Mesendoderm (in vitro differentiated cells): ENCODE data around the gene LIFR.

Experiments
- DNase-seq: peaks from one replicate; pipeline ENCODE4 v3.0.0; 2013
- H2AK5ac ChIP-seq: 2 replicates; pipeline ENCODE4 v1.6.1; 2013; ENCODE audit warnings: low read length, inconsistent platforms
- H2BK120ac ChIP-seq: 2 replicates; pipeline ENCODE4 v1.6.1; 2013; ENCODE audit warnings: low read depth, mild to moderate bottlenecking, low read length, moderate library complexity, mixed read lengths
- H2BK15ac ChIP-seq: replicated peaks from 2 replicates; pipeline ENCODE4 v1.6.1; 2013; ENCODE audit warnings: low read depth, mild to moderate bottlenecking, moderate library complexity
- H2BK5ac ChIP-seq: 2 replicates; pipeline ENCODE4 v1.6.1; 2013; ENCODE audit warnings: low read length, inconsistent platforms
- H3K18ac ChIP-seq: 2 replicates; pipeline ENCODE4 v1.6.1; 2013; ENCODE audit warnings: mild to moderate bottlenecking, low read length, mixed read lengths
- H3K23ac ChIP-seq: one replicate; pipeline ENCODE4 v1.6.1; 2013; ENCODE audit warnings: low read length
- H3K27ac ChIP-seq: 2 replicates; pipeline ENCODE4 v1.5.1; 2013; ENCODE audit warnings: low read depth, mild to moderate bottlenecking, inconsistent platforms, low read length, moderate library complexity
- H3K27me3 ChIP-seq: 2 replicates; pipeline ENCODE4 v1.6.1; 2013; ENCODE audit warnings: low read length, control low read depth, mild to moderate bottlenecking, inconsistent platforms; ENCODE audit not compliant: insufficient read depth, poor library complexity
- H3K36me3 ChIP-seq: 2 replicates; pipeline ENCODE4 v1.6.1; 2013; ENCODE audit warnings: low read length, inconsistent platforms; ENCODE audit not compliant: control insufficient read depth, insufficient read depth
- H3K4ac ChIP-seq: one replicate; pipeline ENCODE4 v1.6.1; 2013; ENCODE audit warnings: low read depth, mild to moderate bottlenecking, low read length, moderate library complexity
- H3K4me1 ChIP-seq: 2 replicates; pipeline ENCODE4 v1.6.1; 2013; ENCODE audit warnings: low read depth, low read length, inconsistent platforms; ENCODE audit not compliant: control insufficient read depth
- H3K4me2 ChIP-seq: 2 replicates; pipeline ENCODE4 v1.6.1; 2013; ENCODE audit warnings: low read length
- H3K4me3 ChIP-seq: 2 replicates; pipeline ENCODE4 v1.5.1; 2013; ENCODE audit warnings: mild to moderate bottlenecking, low read length
- H3K56ac ChIP-seq: one replicate; pipeline ENCODE4 v1.6.1; 2013; ENCODE audit warnings: low read length
- H3K79me1 ChIP-seq: 2 replicates; pipeline ENCODE4 v1.6.1; 2013; ENCODE audit warnings: low read length, inconsistent platforms
- H3K79me2 ChIP-seq: 2 replicates; pipeline ENCODE4 v1.6.1; 2013; ENCODE audit warnings: mild to moderate bottlenecking, low read length; ENCODE audit not compliant: control insufficient read depth, insufficient read depth
- H3K9ac ChIP-seq: 2 replicates; pipeline ENCODE4 v1.6.1; 2013; ENCODE audit warnings: low read length, inconsistent platforms
- H4K5ac ChIP-seq: one replicate; pipeline ENCODE4 v1.6.1; 2013; ENCODE audit warnings: low read length
- H4K8ac ChIP-seq: one replicate; pipeline ENCODE4 v1.6.1; 2013; ENCODE audit warnings: low read depth, mild to moderate bottlenecking, control low read depth, low read length, moderate library complexity
- WGBS: extraction: QIAGEN DNeasy Blood & Tissue Kit; methylation state at CpG from one replicate; pipeline ENCODE4 v1.1.7; 2013; ENCODE audit warnings: low lambda C conversion rate, missing lambda C conversion rate; ENCODE audit not compliant: insufficient coverage; ENCODE audit errors: extremely low coverage; 5-methylcytosine and 5-hydroxymethylcytosine counted together

Gene LIFR

GRCh38 chr5:38596981-38597380, 40.5 kb upstream of the LIFR start:
- Histone ChIP-seq H3K4me3 (no peak overlapping the region), H3K27me3 (no peaks in the 10 kb centered on the region)
- DNase-seq = peak; percentile 82

GRCh38 chr5:38595132-38595745, 38.8 kb upstream of the LIFR start:
- no peaks in the 10 kb centered on the region for H3K79me1 ChIP-seq
- peak overlapping the region; percentile 15 for H3K27ac ChIP-seq
- H4K5ac ChIP-seq = no peak overlapping the region
- H3K23ac ChIP-seq = no peak overlapping the region
- no peaks in the 10 kb centered on the region for H3K79me2 ChIP-seq
- no peak overlapping the region for H3K4me2 ChIP-seq
- no CpG with 5 or more reads among the region's 5 CpGs for WGBS
- H3K56ac ChIP-seq = peak overlapping the region; percentile 17
- H3K18ac ChIP-seq = peak overlapping the region; percentile 39
- H3K4me3 ChIP-seq = no peak overlapping the region
- no peaks in the 10 kb centered on the region for H3K27me3 ChIP-seq
- H2AK5ac ChIP-seq = no peak overlapping the region
- no peaks in the 10 kb centered on the region for H3K36me3 ChIP-seq
- H3K9ac ChIP-seq = no peak overlapping the region
- peak; percentile 61 for DNase-seq
- no peak overlapping the region for H2BK120ac ChIP-seq
- no peak overlapping the region for H3K4ac ChIP-seq
- H4K8ac ChIP-seq = no peak overlapping the region
- peaks cover 15% of the 10 kb centered on the region for H3K4me1 ChIP-seq
- H2BK5ac ChIP-seq = peak overlapping the region; percentile 12
- H2BK15ac ChIP-seq = no peak overlapping the region

More at GRCh38 chr5:38596981-38597380, 40.5 kb upstream of the LIFR start:
- no CpG with 5 or more reads among the region's 2 CpGs for WGBS
- H3K9ac ChIP-seq = no peak overlapping the region
- H3K23ac ChIP-seq = no peak overlapping the region
- peaks cover 28% of the 10 kb centered on the region for H3K4me1 ChIP-seq
- H3K18ac ChIP-seq = peak overlapping the region; percentile 15
- H4K5ac ChIP-seq = no peak overlapping the region
- H3K79me2 ChIP-seq = no peaks in the 10 kb centered on the region
- no peak overlapping the region for H3K4ac ChIP-seq
- H2BK120ac ChIP-seq = no peak overlapping the region
- no peak overlapping the region for H2BK15ac ChIP-seq
- H2BK5ac ChIP-seq = peak overlapping the region; percentile 8
- no peaks in the 10 kb centered on the region for H3K36me3 ChIP-seq
- H3K4me2 ChIP-seq = no peak overlapping the region
- no peak overlapping the region for H2AK5ac ChIP-seq
- H3K79me1 ChIP-seq = no peaks in the 10 kb centered on the region
- peak overlapping the region; percentile 77 for H3K56ac ChIP-seq
- H3K27ac ChIP-seq = peak overlapping the region; percentile 38
- no peak overlapping the region for H4K8ac ChIP-seq

GRCh38 chr5:38593959-38594358, 37.5 kb upstream of the LIFR start:
- Histone ChIP-seq H3K4ac (no peak overlapping the region), H3K27me3 (no peaks in the 10 kb centered on the region), H3K23ac (no peak overlapping the region), H3K56ac (no peak overlapping the region), H4K8ac (no peak overlapping the region), H3K4me3 (no peak overlapping the region), H3K79me2 (no peaks in the 10 kb centered on the region), H3K36me3 (no peaks in the 10 kb centered on the region), H3K4me1 (peaks cover 12% of the 10 kb centered on the region), H2BK120ac (no peak overlapping the region), H3K79me1 (no peaks in the 10 kb centered on the region), H3K9ac (no peak overlapping the region), H2AK5ac (no peak overlapping the region), H4K5ac (no peak overlapping the region), H3K4me2 (no peak overlapping the region), H2BK15ac (no peak overlapping the region), H3K27ac (no peak overlapping the region), H3K18ac (no peak overlapping the region), H2BK5ac (no peak overlapping the region)
- no CpG with 5 or more reads among the region's 7 CpGs for WGBS
- no peak for DNase-seq

GRCh38 chr5:38591523-38591849, 35.0 kb upstream of the LIFR start:
- WGBS = no CpG with 5 or more reads among the region's 2 CpGs
- H3K56ac ChIP-seq = no peak overlapping the region

GRCh38 chr5:38590838-38591522, 34.5 kb upstream of the LIFR start:
- no peak overlapping the region for H3K9ac ChIP-seq
- H3K27ac ChIP-seq = no peak overlapping the region
- no peaks in the 10 kb centered on the region for H3K36me3 ChIP-seq
- H3K23ac ChIP-seq = no peak overlapping the region
- H2BK15ac ChIP-seq = no peak overlapping the region
- no peak overlapping the region for H2BK5ac ChIP-seq
- H4K8ac ChIP-seq = no peak overlapping the region
- no peaks in the 10 kb centered on the region for H3K79me1 ChIP-seq
- H3K27me3 ChIP-seq = no peaks in the 10 kb centered on the region
- H3K79me2 ChIP-seq = no peaks in the 10 kb centered on the region
- H4K5ac ChIP-seq = no peak overlapping the region
- no peak overlapping the region for H3K18ac ChIP-seq
- H2BK120ac ChIP-seq = no peak overlapping the region
- DNase-seq = no peak
- no peak overlapping the region for H2AK5ac ChIP-seq
- H3K4me2 ChIP-seq = no peak overlapping the region
- no peak overlapping the region for H3K56ac ChIP-seq
- no peak overlapping the region for H3K4me3 ChIP-seq
- no CpG with 5 or more reads among the region's 2 CpGs for WGBS
- peaks cover 1% of the 10 kb centered on the region for H3K4me1 ChIP-seq
- no peak overlapping the region for H3K4ac ChIP-seq

More at GRCh38 chr5:38591523-38591849, 35.0 kb upstream of the LIFR start:
- H3K18ac ChIP-seq = no peak overlapping the region
- H4K8ac ChIP-seq = no peak overlapping the region
- no peaks in the 10 kb centered on the region for H3K27me3 ChIP-seq
- H3K36me3 ChIP-seq = no peaks in the 10 kb centered on the region
- H3K4me1 ChIP-seq = peaks cover 4% of the 10 kb centered on the region
- H3K23ac ChIP-seq = no peak overlapping the region
- no peak overlapping the region for H2BK5ac ChIP-seq
- H3K4me3 ChIP-seq = no peak overlapping the region
- H3K27ac ChIP-seq = no peak overlapping the region
- no peak overlapping the region for H3K9ac ChIP-seq
- no peak for DNase-seq
- no peak overlapping the region for H4K5ac ChIP-seq
- no peaks in the 10 kb centered on the region for H3K79me1 ChIP-seq
- no peak overlapping the region for H2BK120ac ChIP-seq
- no peak overlapping the region for H2AK5ac ChIP-seq
- H2BK15ac ChIP-seq = no peak overlapping the region
- no peaks in the 10 kb centered on the region for H3K79me2 ChIP-seq
- H3K4ac ChIP-seq = no peak overlapping the region
- no peak overlapping the region for H3K4me2 ChIP-seq
